Activated CD4-positive, alpha-beta memory T cell treated with anti-CD3 and anti-CD28 coated beads for 36 hours (primary cell): Measurements from ENCODE around the gene NAV2. TPM values are rescaled to one million over a fixed set of nuclear protein-coding genes. Genes with fewer than 3 reads are reported as not detected.

Experiments used
- CTCF ChIA-PET: fragments of 350-600 bp; sonication (Branson Sonifier 250); formaldehyde crosslinking; loops from one replicate; lab custom pipeline; 2021; ENCODE audit warnings: antibody characterized with exemption, inconsistent platforms; lab: Charles Lee
- POLR2A ChIA-PET: fragments of 350-600 bp; sonication (Branson Sonifier 250); formaldehyde crosslinking; loops from one replicate; lab custom pipeline; 2021; ENCODE audit warnings: antibody characterized with exemption; lab: Charles Lee
- DNase-seq: peaks from one replicate; pipeline ENCODE4 v3.0.0-alpha.2; 2020
- H3K27ac Mint-ChIP-seq: one replicate; pipeline ENCODE4 v1.8.0; 2021; ENCODE audit warnings: mixed read lengths
- H3K27me3 Mint-ChIP-seq: one replicate; pipeline ENCODE4 v1.8.0; 2021; ENCODE audit warnings: mixed read lengths
- H3K36me3 Mint-ChIP-seq: one replicate; pipeline ENCODE4 v1.8.0; 2021; ENCODE audit warnings: mixed read lengths
- H3K4me1 Mint-ChIP-seq: one replicate; pipeline ENCODE4 v1.8.0; 2021; ENCODE audit warnings: low read depth, mixed read lengths
- H3K4me3 Mint-ChIP-seq: one replicate; pipeline ENCODE4 v1.8.0; 2021; ENCODE audit warnings: mild to moderate bottlenecking, mixed read lengths
- H3K9me3 Mint-ChIP-seq: one replicate; pipeline ENCODE4 v1.8.0; 2021; ENCODE audit warnings: mixed read lengths
- intact Hi-C: fragments of 100-400 bp; cut with micrococcal nuclease; formaldehyde crosslinking; loops from one replicate; pipeline ENCODE4 v1.15.1; 2023
- total RNA-seq, 2 experiments: library from RNA; stranded (reverse); gene quantifications; one replicate each; pipeline ENCODE4 v1.2.3, GENCODE V29; 2021

The NAV2 gene
- total RNA-seq, 2 experiments from 2014 or later, result 0.75 to 0.86 TPM

GRCh38 chr11:19790831-19791552, 78.4 kb downstream of the NAV2 start:
- H3K9me3 Mint-ChIP-seq, result no peaks in the 10 kb centered on the region
- peaks cover 3% of the 10 kb centered on the region for H3K27me3 Mint-ChIP-seq
- DNase-seq, result no peak
- CTCF ChIA-PET, result no interaction called here
- intact Hi-C loops, result no loop called here
- H3K4me3 Mint-ChIP-seq, result no peak overlapping the region
- no peaks in the 10 kb centered on the region for H3K4me1 Mint-ChIP-seq
- POLR2A ChIA-PET, result no interaction called here
- no peak overlapping the region for H3K27ac Mint-ChIP-seq
- H3K36me3 Mint-ChIP-seq, result no peaks in the 10 kb centered on the region

GRCh38 chr11:19792510-19792909, 79.9 kb downstream of the NAV2 start:
- DNase-seq, result no peak
- intact Hi-C loops, result no loop called here
- Mint-ChIP-seq H3K9me3 (no peaks in the 10 kb centered on the region), H3K36me3 (no peaks in the 10 kb centered on the region), H3K4me3 (no peak overlapping the region), H3K4me1 (no peaks in the 10 kb centered on the region), H3K27ac (no peak overlapping the region), H3K27me3 (peaks cover 3% of the 10 kb centered on the region)
- CTCF ChIA-PET, result no interaction called here
- POLR2A ChIA-PET, result no interaction called here

GRCh38 chr11:19793326-19793725, 80.7 kb downstream of the NAV2 start:
- Mint-ChIP-seq H3K36me3 (no peaks in the 10 kb centered on the region), H3K9me3 (no peaks in the 10 kb centered on the region), H3K27ac (no peak overlapping the region), H3K4me1 (no peaks in the 10 kb centered on the region), H3K4me3 (no peak overlapping the region), H3K27me3 (peaks cover 1% of the 10 kb centered on the region)
- ChIA-PET CTCF (no interaction called here), POLR2A (no interaction called here)
- intact Hi-C loops, result no loop called here
- DNase-seq, result no peak

GRCh38 chr11:19794161-19794560, 81.5 kb downstream of the NAV2 start:
- no peaks in the 10 kb centered on the region for H3K4me1 Mint-ChIP-seq
- no peaks in the 10 kb centered on the region for H3K27me3 Mint-ChIP-seq
- ChIA-PET POLR2A (no interaction called here), CTCF (no interaction called here)
- no peak overlapping the region for H3K27ac Mint-ChIP-seq
- no peaks in the 10 kb centered on the region for H3K36me3 Mint-ChIP-seq
- no peaks in the 10 kb centered on the region for H3K9me3 Mint-ChIP-seq
- no peak overlapping the region for H3K4me3 Mint-ChIP-seq
- no peak for DNase-seq
- intact Hi-C loops, result no loop called here

DNA sequence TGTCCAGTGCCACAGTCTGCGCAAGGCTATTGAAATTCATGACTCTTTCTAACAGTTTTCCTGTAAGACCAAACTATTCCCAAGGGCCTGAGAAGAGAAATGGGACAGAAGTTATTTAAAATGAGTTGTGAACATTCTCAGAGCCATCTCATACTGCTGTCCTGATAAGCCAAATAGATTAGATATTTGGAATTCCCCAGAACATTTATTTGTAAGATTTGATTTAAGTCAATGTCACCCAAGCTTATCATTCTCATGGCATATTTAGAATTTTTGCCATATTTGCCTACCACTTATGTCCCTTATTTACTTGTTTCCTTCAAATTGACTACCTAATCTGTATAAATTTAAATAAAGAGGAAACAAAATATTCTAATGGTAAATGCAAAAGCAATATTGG, 82.4 kb downstream of the NAV2 start:
- ChIA-PET CTCF (no interaction called here), POLR2A (no interaction called here)
- Mint-ChIP-seq H3K27me3 (no peaks in the 10 kb centered on the region), H3K9me3 (no peaks in the 10 kb centered on the region), H3K36me3 (no peaks in the 10 kb centered on the region), H3K27ac (no peak overlapping the region), H3K4me1 (no peaks in the 10 kb centered on the region), H3K4me3 (no peak overlapping the region)
- DNase-seq, result no peak
- intact Hi-C loops, result no loop called here

DNA sequence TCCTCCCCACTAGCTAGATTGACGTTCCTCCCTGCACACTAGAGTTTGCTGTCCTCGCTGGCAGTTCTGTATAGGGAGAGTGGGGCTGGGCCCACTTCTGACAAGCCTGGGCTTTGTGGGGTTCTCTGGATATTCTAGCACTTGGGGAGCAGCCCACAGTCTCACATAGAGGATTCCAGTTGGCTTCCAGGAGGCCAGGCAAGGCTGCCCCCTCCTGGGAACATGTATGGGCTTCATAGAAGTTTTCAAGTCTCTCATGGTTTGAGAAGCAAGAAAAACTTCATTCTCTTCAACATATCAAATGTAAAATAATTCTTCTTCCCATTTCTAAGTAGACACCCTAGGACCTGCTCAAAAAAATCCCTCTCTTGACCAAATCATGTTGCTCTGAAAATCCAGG, 87.5 kb downstream of the NAV2 start:
- intact Hi-C loops, result loop anchor here (2.0 kb wide), 1 partner anchor 235 kb away; no protein-coding TSS in a partner anchor
- Mint-ChIP-seq H3K4me1 (no peaks in the 10 kb centered on the region), H3K4me3 (no peak overlapping the region), H3K27me3 (no peaks in the 10 kb centered on the region), H3K9me3 (no peaks in the 10 kb centered on the region), H3K36me3 (no peaks in the 10 kb centered on the region), H3K27ac (no peak overlapping the region)
- CTCF ChIA-PET, result interaction anchor here (1.0 kb wide), 1 partner anchor 237 kb away, joined by 3 read pairs; no protein-coding TSS in a partner anchor
- no peak for DNase-seq
- POLR2A ChIA-PET, result no interaction called here

DNA sequence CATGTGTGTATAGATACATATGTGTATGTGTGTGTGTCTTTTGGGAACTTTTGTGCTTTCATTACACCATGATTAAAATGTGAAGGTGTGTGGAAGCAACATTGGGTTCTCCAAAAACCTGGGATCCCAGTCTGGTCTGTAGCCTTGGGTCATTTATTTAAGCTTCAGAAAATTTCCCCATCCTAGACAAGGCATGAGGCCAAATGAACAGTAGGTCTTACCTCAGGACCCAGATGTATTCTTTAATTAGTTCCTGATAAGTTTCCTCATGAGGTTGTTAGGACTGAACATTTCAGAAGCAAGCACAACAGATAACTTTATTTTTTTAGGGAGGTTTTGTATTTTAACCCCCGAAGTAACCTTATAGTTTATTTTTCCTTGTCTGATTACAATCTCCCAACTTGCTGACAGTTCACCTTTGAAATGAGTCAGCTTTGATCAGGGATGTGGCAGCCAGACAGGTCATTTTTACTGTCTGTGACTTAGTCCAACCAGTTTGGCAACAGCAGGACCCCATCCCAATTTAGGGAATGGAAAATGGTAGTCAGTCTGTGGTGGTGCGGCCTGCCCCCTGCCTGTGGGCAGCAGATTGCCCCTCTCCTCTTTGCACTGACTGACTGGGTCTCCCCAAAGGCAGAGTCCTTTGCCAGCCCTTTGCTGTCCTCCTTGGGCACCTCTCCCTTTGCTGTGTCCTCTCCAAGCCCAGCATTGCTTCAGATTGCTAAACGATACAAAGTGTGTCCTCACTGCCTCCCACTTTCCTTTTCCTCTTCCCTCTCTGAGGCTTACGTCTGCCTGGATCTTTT, 88.3 kb downstream of the NAV2 start:
- Mint-ChIP-seq H3K27ac (no peak overlapping the region), H3K4me3 (no peak overlapping the region), H3K36me3 (no peaks in the 10 kb centered on the region), H3K27me3 (no peaks in the 10 kb centered on the region), H3K4me1 (no peaks in the 10 kb centered on the region), H3K9me3 (no peaks in the 10 kb centered on the region)
- DNase-seq, result no peak
- CTCF ChIA-PET, result no interaction called here
- POLR2A ChIA-PET, result no interaction called here
- intact Hi-C loops, result loop anchor here (2.0 kb wide), 1 partner anchor 236 kb away; no protein-coding TSS in a partner anchor

GRCh38 chr11:19802773-19803293, 90.2 kb downstream of the NAV2 start:
- H3K4me3 Mint-ChIP-seq, result no peak overlapping the region
- H3K9me3 Mint-ChIP-seq, result no peaks in the 10 kb centered on the region
- no peaks in the 10 kb centered on the region for H3K36me3 Mint-ChIP-seq
- no peak for DNase-seq
- H3K27ac Mint-ChIP-seq, result no peak overlapping the region
- ChIA-PET CTCF (no interaction called here), POLR2A (no interaction called here)
- no peaks in the 10 kb centered on the region for H3K4me1 Mint-ChIP-seq
- intact Hi-C loops, result no loop called here
- no peaks in the 10 kb centered on the region for H3K27me3 Mint-ChIP-seq

DNA sequence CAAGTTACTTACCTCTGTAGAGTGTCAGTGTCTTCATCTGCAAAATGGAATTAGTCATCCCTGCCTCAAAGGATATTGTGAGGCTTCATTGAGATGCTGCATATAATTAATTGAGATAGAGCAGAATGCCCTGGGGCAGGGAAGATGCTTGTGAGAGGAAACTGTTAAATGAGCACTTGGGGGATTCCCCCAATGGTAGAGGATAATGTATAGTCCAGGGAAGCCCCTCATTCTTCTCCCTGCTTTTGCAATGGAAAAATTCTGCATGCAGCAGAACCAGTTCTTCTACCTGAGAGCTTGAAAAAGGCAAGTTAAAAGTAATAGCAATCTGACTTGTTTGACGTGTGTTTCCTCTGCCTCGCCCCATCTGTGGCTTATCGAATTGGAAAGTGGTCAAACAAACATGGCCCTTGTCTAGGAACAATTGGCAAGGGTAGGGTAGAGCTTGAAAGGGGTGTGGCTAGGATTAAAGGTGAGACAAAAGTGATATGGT, 90.9 kb downstream of the NAV2 start:
- CTCF ChIA-PET, result no interaction called here
- no peak overlapping the region for H3K4me3 Mint-ChIP-seq
- intact Hi-C loops, result no loop called here
- POLR2A ChIA-PET, result no interaction called here
- no peaks in the 10 kb centered on the region for H3K36me3 Mint-ChIP-seq
- H3K9me3 Mint-ChIP-seq, result no peaks in the 10 kb centered on the region
- H3K27me3 Mint-ChIP-seq, result no peaks in the 10 kb centered on the region
- DNase-seq, result no peak
- H3K27ac Mint-ChIP-seq, result no peak overlapping the region
- H3K4me1 Mint-ChIP-seq, result no peaks in the 10 kb centered on the region

- POLR2A ChIA-PET, result no interaction called here
These were observed 92.7 kb downstream of the NAV2 start for GRCh38 chr11:19805376-19805775.

GRCh38 chr11:19805827-19806226, 93.2 kb downstream of the NAV2 start:
- no peaks in the 10 kb centered on the region for H3K36me3 Mint-ChIP-seq
- no peaks in the 10 kb centered on the region for H3K27me3 Mint-ChIP-seq
- intact Hi-C loops, result no loop called here
- no peak overlapping the region for H3K27ac Mint-ChIP-seq
- no peak for DNase-seq
- no peaks in the 10 kb centered on the region for H3K9me3 Mint-ChIP-seq
- ChIA-PET POLR2A (no interaction called here), CTCF (no interaction called here)
- no peak overlapping the region for H3K4me3 Mint-ChIP-seq
- H3K4me1 Mint-ChIP-seq, result no peaks in the 10 kb centered on the region

More at GRCh38 chr11:19805376-19805775, 92.7 kb downstream of the NAV2 start:
- Mint-ChIP-seq H3K4me1 (no peaks in the 10 kb centered on the region), H3K4me3 (no peak overlapping the region), H3K9me3 (no peaks in the 10 kb centered on the region), H3K36me3 (no peaks in the 10 kb centered on the region), H3K27ac (no peak overlapping the region), H3K27me3 (no peaks in the 10 kb centered on the region)
- intact Hi-C loops, result no loop called here
- DNase-seq, result no peak
- CTCF ChIA-PET, result no interaction called here

DNA sequence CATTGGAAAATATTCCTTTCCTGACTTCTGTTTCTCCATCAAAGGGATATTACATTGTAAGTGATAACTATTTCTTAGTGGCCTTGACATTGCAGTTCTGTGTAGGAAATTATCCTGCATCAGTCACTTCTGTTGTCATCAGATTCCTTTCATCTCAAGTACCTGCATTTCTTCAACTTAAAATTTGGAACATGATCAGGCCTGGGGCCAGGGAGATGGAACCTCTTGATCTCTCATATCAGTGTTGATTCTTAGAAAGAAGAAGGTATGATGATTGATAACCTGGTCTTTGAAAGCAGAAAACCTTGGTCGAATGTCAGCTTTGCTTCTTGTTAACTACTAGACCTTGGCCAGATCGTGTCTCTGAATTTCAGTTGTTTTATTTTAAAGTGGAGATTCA, 93.6 kb downstream of the NAV2 start:
- no peak for DNase-seq
- H3K4me1 Mint-ChIP-seq, result no peaks in the 10 kb centered on the region
- no peak overlapping the region for H3K27ac Mint-ChIP-seq
- POLR2A ChIA-PET, result interaction anchor here (0.6 kb wide), 1 partner anchor 144 kb away, joined by 3 read pairs; no protein-coding TSS in a partner anchor
- CTCF ChIA-PET, result interaction anchor here (0.9 kb wide), 1 partner anchor 243 kb away, joined by 3 read pairs; no protein-coding TSS in a partner anchor
- H3K4me3 Mint-ChIP-seq, result no peak overlapping the region
- H3K27me3 Mint-ChIP-seq, result no peaks in the 10 kb centered on the region
- no peaks in the 10 kb centered on the region for H3K9me3 Mint-ChIP-seq
- intact Hi-C loops, result no loop called here
- H3K36me3 Mint-ChIP-seq, result no peaks in the 10 kb centered on the region
